ENCODE results near the gene MAP3K7.

Gene MAP3K7

GRCh38 chr6:90586836-90587638, at the start of gene MAP3K7:
MAP3K7 (minus strand) TSS chr6:90587072; CDS start chr6:90586883, 189 bp downstream.
- peak; percentile 15 for DNase-seq

- DNase-seq, result no peak
Observed at GRCh38 chr6:90631046-90631445, 44.2 kb upstream of the MAP3K7 start.

GRCh38 chr6:90621581-90621980, 34.7 kb upstream of the MAP3K7 start:
- DNase-seq, result no peak

- no peak for DNase-seq
Observed at GRCh38 chr6:90619221-90619620, 32.3 kb upstream of the MAP3K7 start.

GRCh38 chr6:90612313-90612680, 25.4 kb upstream of the MAP3K7 start:
- DNase-seq, result no peak

- no peak for DNase-seq
Observed at GRCh38 chr6:90611543-90612312, 24.9 kb upstream of the MAP3K7 start.

- DNase-seq, result no peak
Observed at GRCh38 chr6:90610751-90611542, 24.1 kb upstream of the MAP3K7 start.

GRCh38 chr6:90610301-90610750, 23.5 kb upstream of the MAP3K7 start:
- no peak for DNase-seq

GRCh38 chr6:90605749-90606340, 19.0 kb upstream of the MAP3K7 start:
- DNase-seq, result no peak

GRCh38 chr6:90604546-90604945, 17.7 kb upstream of the MAP3K7 start:
- no peak for DNase-seq

- no peak for DNase-seq
Observed at GRCh38 chr6:90599151-90599550, 12.3 kb upstream of the MAP3K7 start.

- DNase-seq, result no peak
Observed at GRCh38 chr6:90598192-90598951, 11.5 kb upstream of the MAP3K7 start.

- DNase-seq, result no peak
Observed at GRCh38 chr6:90596967-90597539, 10.2 kb upstream of the MAP3K7 start.

GRCh38 chr6:90595854-90596253, 9.0 kb upstream of the MAP3K7 start:
- DNase-seq, result no peak

- DNase-seq, result no peak
Observed at GRCh38 chr6:90586546-90586835, 381 bp downstream of the MAP3K7 start.

- DNase-seq, result no peak
Observed at GRCh38 chr6:90584636-90585255, 2.1 kb downstream of the MAP3K7 start.

GRCh38 chr6:90583836-90584481, 2.9 kb downstream of the MAP3K7 start:
- no peak for DNase-seq

GRCh38 chr6:90583179-90583835, 3.6 kb downstream of the MAP3K7 start:
- no peak for DNase-seq

- no peak for DNase-seq
Observed at GRCh38 chr6:90581146-90581545, 5.7 kb downstream of the MAP3K7 start.

- DNase-seq, result no peak
Observed at GRCh38 chr6:90578894-90579549, 7.8 kb downstream of the MAP3K7 start.
